Measurements from ENCODE around the gene HCAR3.
"Not testable (repeated sequence)": the region's sequence is repeated elsewhere in the genome, so short reads cannot be mapped to it uniquely, and the experiment has no call there.

DNA sequence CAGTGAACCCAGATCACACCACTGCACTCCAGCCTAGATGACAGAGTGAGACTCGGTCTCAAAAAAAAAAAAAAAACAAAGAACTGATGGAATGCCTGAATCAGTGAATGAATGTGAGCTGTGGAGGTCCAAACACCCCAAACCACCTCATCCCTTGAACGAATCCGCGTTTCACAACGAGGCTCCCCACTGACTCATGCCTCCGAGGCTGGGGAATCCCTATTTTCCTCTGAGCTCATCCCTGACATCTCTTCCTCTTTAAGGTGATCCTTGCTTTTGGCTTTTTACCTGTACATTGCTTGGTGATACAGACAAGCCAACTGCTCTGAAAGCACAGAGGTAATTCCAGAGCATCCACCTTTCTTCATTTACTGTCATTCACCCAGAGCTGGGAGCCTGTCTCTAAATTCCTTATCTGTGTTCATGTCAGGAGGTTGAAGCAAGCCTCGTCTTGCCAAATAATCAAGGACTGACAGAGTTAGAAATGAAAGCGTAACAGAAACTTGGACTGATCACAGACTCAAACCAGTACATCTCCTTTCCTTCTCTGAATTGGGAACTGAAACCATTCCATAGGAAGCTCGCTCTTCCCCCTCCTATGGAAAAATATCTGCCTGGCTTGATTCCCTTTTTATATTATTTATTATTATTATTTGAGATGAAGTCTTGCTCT is 16.4 kb downstream of the HCAR3 start:
- TF ChIP-seq, protein P1, sequence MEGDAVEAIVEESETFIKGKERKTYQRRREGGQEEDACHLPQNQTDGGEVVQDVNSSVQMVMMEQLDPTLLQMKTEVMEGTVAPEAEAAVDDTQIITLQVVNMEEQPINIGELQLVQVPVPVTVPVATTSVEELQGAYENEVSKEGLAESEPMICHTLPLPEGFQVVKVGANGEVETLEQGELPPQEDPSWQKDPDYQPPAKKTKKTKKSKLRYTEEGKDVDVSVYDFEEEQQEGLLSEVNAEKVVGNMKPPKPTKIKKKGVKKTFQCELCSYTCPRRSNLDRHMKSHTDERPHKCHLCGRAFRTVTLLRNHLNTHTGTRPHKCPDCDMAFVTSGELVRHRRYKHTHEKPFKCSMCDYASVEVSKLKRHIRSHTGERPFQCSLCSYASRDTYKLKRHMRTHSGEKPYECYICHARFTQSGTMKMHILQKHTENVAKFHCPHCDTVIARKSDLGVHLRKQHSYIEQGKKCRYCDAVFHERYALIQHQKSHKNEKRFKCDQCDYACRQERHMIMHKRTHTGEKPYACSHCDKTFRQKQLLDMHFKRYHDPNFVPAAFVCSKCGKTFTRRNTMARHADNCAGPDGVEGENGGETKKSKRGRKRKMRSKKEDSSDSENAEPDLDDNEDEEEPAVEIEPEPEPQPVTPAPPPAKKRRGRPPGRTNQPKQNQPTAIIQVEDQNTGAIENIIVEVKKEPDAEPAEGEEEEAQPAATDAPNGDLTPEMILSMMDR (IDR thresholded peaks at IDR 0.05), result not testable (repeated sequence)
- not testable (repeated sequence) for TF ChIP-seq POLR2A (IDR thresholded peaks at IDR 0.05)
